Measurements from ENCODE around the gene GMCL1.
A peak's percentile ranks its signal among the peaks of the same experiment; 100 is the strongest.

GMCL1 gene

GRCh38 chr2:69817729-69818501 is 11.5 kb upstream of the GMCL1 start:
- TF ChIP-seq GABPA (IDR thresholded peaks at IDR 0.05; ENCODE audit: low read depth) (no peak), POLR2AphosphoS5 (IDR thresholded peaks at IDR 0.05; ENCODE audit: low read depth) (no peak), CTCF (IDR thresholded peaks at IDR 0.05; ENCODE audit: insufficient read depth, low read length) (no peak), REST (IDR thresholded peaks at IDR 0.05; ENCODE audit: insufficient replicate concordance, low read depth) (no peak), SPI1 (IDR thresholded peaks at IDR 0.05; ENCODE audit: borderline replicate concordance, low read depth) (no peak)
- H3K27ac ChIP-seq (replicated peaks), result no peak overlapping the region
- DNase-seq (ENCODE audit: low read depth in 1 of 2, low spot score in 1 of 2), result no peak
- no peak overlapping the region for H3K4me3 ChIP-seq (replicated peaks; ENCODE audit: insufficient read depth, low read length)
- H3K27me3 ChIP-seq (ENCODE audit: insufficient read depth, poor library complexity, severe bottlenecking), result no peaks in the 10 kb centered on the region

- Histone ChIP-seq H3K27me3 (ENCODE audit: insufficient read depth, poor library complexity, severe bottlenecking) (no peaks in the 10 kb centered on the region), H3K27ac (replicated peaks) (no peak overlapping the region), H3K4me3 (replicated peaks; ENCODE audit: insufficient read depth, low read length) (no peak overlapping the region)
- DNase-seq (ENCODE audit: low read depth in 1 of 2, low spot score in 1 of 2), result no peak
- TF ChIP-seq REST (IDR thresholded peaks at IDR 0.05; ENCODE audit: insufficient replicate concordance, low read depth), result no peak
- TF ChIP-seq POLR2AphosphoS5 (IDR thresholded peaks at IDR 0.05; ENCODE audit: low read depth), result no peak
- no peak for TF ChIP-seq GABPA (IDR thresholded peaks at IDR 0.05; ENCODE audit: low read depth)
- TF ChIP-seq SPI1 (IDR thresholded peaks at IDR 0.05; ENCODE audit: borderline replicate concordance, low read depth), result no peak
- TF ChIP-seq CTCF (IDR thresholded peaks at IDR 0.05; ENCODE audit: insufficient read depth, low read length), result no peak
These were observed 1.5 kb upstream of the GMCL1 start for GRCh38 chr2:69827796-69828540.

GRCh38 chr2:69828938-69829255 is 563 bp upstream of the GMCL1 start:
- Histone ChIP-seq H3K27ac (replicated peaks) (peak overlapping the region; percentile 81), H3K4me3 (replicated peaks; ENCODE audit: insufficient read depth, low read length) (peak overlapping the region; percentile 99), H3K27me3 (ENCODE audit: insufficient read depth, poor library complexity, severe bottlenecking) (no peaks in the 10 kb centered on the region)
- DNase-seq (ENCODE audit: low read depth in 1 of 2, low spot score in 1 of 2), result no peak
- TF ChIP-seq SPI1 (IDR thresholded peaks at IDR 0.05; ENCODE audit: borderline replicate concordance, low read depth) (no peak), POLR2AphosphoS5 (IDR thresholded peaks at IDR 0.05; ENCODE audit: low read depth) (no peak), GABPA (IDR thresholded peaks at IDR 0.05; ENCODE audit: low read depth) (no peak), CTCF (IDR thresholded peaks at IDR 0.05; ENCODE audit: insufficient read depth, low read length) (no peak), REST (IDR thresholded peaks at IDR 0.05; ENCODE audit: insufficient replicate concordance, low read depth) (no peak)
